Karpas-422 (cell line): ENCODE results near the gene ZCCHC17. TPM values are rescaled to one million over a fixed set of nuclear protein-coding genes. Genes with fewer than 3 reads are reported as not detected.

Source experiments
- DNase-seq: peaks from one replicate; pipeline ENCODE4 v3.0.0-alpha.2; 2015
- H2AFZ ChIP-seq: fragments of 200-600 bp; sonication (generic); 2 replicates; pipeline ENCODE4 v1.6.1; 2014; ENCODE audit warnings: antibody characterized with exemption, low read length, mixed read lengths
- H3K27ac ChIP-seq: fragments of 200-600 bp; sonication (generic); 2 replicates; pipeline ENCODE4 v1.5.1; 2014; ENCODE audit warnings: mild to moderate bottlenecking, low read length, moderate library complexity
- H3K27me3 ChIP-seq: fragments of 200-600 bp; sonication (generic); 2 replicates; pipeline ENCODE4 v1.6.1; 2014; ENCODE audit warnings: low read length, mixed read lengths
- H3K36me3 ChIP-seq: fragments of 200-600 bp; sonication (generic); 2 replicates; pipeline ENCODE4 v1.6.1; 2014; ENCODE audit warnings: low read length, mixed read lengths; ENCODE audit not compliant: insufficient read depth
- H3K4me1 ChIP-seq: fragments of 200-600 bp; sonication (generic); 2 replicates; pipeline ENCODE4 v1.6.1; 2014; ENCODE audit warnings: mild to moderate bottlenecking, low read length, mixed read lengths
- H3K4me2 ChIP-seq: fragments of 200-600 bp; sonication (generic); 2 replicates; pipeline ENCODE4 v1.6.1; 2014; ENCODE audit warnings: low read length, low read depth, mild to moderate bottlenecking; ENCODE audit not compliant: poor library complexity, severe bottlenecking
- H3K4me3 ChIP-seq: fragments of 200-600 bp; sonication (generic); 2 replicates; pipeline ENCODE4 v1.5.1; 2014; ENCODE audit warnings: mild to moderate bottlenecking, antibody characterized with exemption, low read length, mixed read lengths
- H3K79me2 ChIP-seq: fragments of 200-600 bp; sonication (generic); 2 replicates; pipeline ENCODE4 v1.6.1; 2014; ENCODE audit warnings: mild to moderate bottlenecking, low read length, mixed read lengths
- H3K9ac ChIP-seq: fragments of 200-600 bp; sonication (generic); 2 replicates; pipeline ENCODE4 v1.6.0; 2014; ENCODE audit warnings: low read length
- H3K9me2 ChIP-seq: fragments of 200-600 bp; sonication (generic), shearing (Covaris generic); replicated peaks from 2 replicates; pipeline ENCODE4 v1.6.0; 2014; ENCODE audit warnings: mild to moderate bottlenecking, low read length, moderate library complexity; ENCODE audit not compliant: insufficient read depth
- H3K9me3 ChIP-seq: fragments of 300-700, 200-600 bp; sonication (generic); 2 replicates; pipeline ENCODE4 v1.6.1; 2014; ENCODE audit warnings: low read length, mixed read lengths
- H4K20me1 ChIP-seq: fragments of 200-600 bp; sonication (generic); 2 replicates; pipeline ENCODE4 v1.6.1; 2014; ENCODE audit warnings: mild to moderate bottlenecking, antibody characterized with exemption, low read length, low read depth; ENCODE audit not compliant: insufficient read depth
- total RNA-seq: library from RNA; depleted of rRNA; stranded (reverse); fragments of >200 nt; shearing (Covaris generic); gene quantifications from 2 replicates; pipeline ENCODE4 v1.2.3, GENCODE V29; 2014; ENCODE audit warnings: low replicate concordance

Gene ZCCHC17
- total RNA-seq, 1 experiment from 2014 or later, result 18.5 TPM

- Histone ChIP-seq H3K79me2 (no peaks in the 10 kb centered on the region), H3K9me3 (no peaks in the 10 kb centered on the region), H3K9ac (no peak overlapping the region), H2AFZ (no peak overlapping the region), H3K4me1 (peaks cover 8% of the 10 kb centered on the region), H3K27me3 (no peaks in the 10 kb centered on the region), H4K20me1 (no peaks in the 10 kb centered on the region), H3K9me2 (no peaks in the 10 kb centered on the region), H3K27ac (no peak overlapping the region), H3K4me3 (no peak overlapping the region), H3K36me3 (no peaks in the 10 kb centered on the region), H3K4me2 (no peak overlapping the region)
- no peak for DNase-seq
These were observed 96.6 kb downstream of the ZCCHC17 start for GRCh38 chr1:31393463-31393862.

GRCh38 chr1:31394584-31395193 is 97.9 kb downstream of the ZCCHC17 start:
- H4K20me1 ChIP-seq, result no peaks in the 10 kb centered on the region
- peak overlapping the region; percentile 67 for H3K4me3 ChIP-seq
- DNase-seq, result peak; percentile 93
- no peaks in the 10 kb centered on the region for H3K9me3 ChIP-seq
- H3K9me2 ChIP-seq, result no peaks in the 10 kb centered on the region
- H3K79me2 ChIP-seq, result no peaks in the 10 kb centered on the region
- H3K9ac ChIP-seq, result peak overlapping the region; percentile 62
- peak overlapping the region; percentile 62 for H3K4me2 ChIP-seq
- no peaks in the 10 kb centered on the region for H3K27me3 ChIP-seq
- no peaks in the 10 kb centered on the region for H3K36me3 ChIP-seq
- H3K4me1 ChIP-seq, result peaks cover 8% of the 10 kb centered on the region
- peak overlapping the region; percentile 86 for H2AFZ ChIP-seq
- no peak overlapping the region for H3K27ac ChIP-seq

DNA sequence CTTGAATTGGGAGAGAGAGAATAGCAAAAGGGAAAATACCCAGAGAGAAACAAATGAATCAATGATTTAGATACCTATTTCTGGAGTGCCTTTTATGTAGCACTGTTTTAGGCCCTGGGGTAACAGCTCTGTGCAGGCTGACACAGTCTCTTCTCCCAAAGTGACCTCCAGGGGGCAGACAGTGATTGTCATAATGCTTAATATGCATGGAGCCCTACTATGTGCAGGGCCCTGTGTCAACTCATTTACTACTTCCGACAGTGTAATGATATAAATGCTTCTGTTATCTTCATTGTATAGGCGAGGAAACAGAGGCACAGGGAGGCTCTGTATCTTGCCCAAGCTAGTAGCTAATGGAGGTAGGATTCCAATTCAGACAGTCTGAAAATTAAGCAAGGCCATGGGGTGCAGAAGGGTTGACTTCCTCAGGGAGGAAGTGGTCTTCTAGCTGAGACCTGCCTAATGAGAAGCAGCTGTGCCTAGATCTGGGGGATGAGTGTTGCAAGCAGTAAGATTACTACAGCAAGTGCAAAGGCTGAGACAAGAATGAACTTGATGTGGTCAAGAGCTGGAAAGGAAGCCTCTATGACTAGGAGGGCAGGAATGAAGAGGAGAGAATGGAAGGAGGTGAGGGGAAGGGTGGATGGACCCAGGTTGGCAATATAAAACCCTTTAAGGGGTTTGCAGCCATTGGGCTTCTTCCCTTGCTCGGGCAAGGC is 100.0 kb downstream of the ZCCHC17 start:
- no peak overlapping the region for H3K4me2 ChIP-seq
- H4K20me1 ChIP-seq, result no peaks in the 10 kb centered on the region
- DNase-seq, result peak; percentile 53
- no peaks in the 10 kb centered on the region for H3K9me2 ChIP-seq
- H3K4me3 ChIP-seq, result no peak overlapping the region
- peaks cover 13% of the 10 kb centered on the region for H3K4me1 ChIP-seq
- no peak overlapping the region for H3K27ac ChIP-seq
- no peak overlapping the region for H3K9ac ChIP-seq
- H3K79me2 ChIP-seq, result no peaks in the 10 kb centered on the region
- H2AFZ ChIP-seq, result no peak overlapping the region
- H3K36me3 ChIP-seq, result no peaks in the 10 kb centered on the region
- no peaks in the 10 kb centered on the region for H3K9me3 ChIP-seq
- no peaks in the 10 kb centered on the region for H3K27me3 ChIP-seq

DNA sequence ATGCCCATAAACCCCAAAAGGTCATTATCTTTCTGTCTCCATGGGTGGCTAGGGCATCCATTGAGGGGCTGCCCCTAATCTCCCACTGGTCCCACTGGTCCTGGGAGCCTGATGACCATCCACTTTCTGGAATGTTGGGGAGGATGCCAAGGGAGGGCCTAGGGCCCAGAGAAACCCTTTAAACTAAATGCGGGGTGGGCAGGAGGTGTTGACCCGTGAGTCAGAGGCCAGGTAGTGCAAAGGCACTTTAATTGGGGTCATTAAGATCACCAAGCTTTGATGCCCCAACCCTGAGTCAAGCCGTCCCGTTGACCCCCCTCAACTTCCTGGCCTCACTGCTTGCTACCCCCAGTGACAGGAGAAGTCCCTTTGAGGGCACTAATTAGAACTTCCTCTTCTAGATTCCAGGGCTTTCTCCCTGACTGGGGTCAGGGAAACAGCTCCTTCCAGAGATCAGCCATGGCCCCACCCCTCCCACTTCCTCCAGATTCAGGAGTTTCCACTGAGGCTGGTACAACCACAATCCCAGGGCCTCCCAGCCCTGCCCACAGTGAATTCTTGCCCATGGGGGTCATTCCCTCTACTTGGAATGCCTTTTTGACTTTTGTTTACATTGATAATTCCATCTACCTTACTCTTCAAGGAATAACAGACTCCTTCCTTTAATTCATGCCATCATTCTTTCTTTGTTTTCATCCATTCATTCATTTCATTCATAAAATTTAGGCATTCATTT is 100.7 kb downstream of the ZCCHC17 start:
- H3K9ac ChIP-seq, result no peak overlapping the region
- no peak overlapping the region for H3K4me2 ChIP-seq

GRCh38 chr1:31398246-31398645 is 101.4 kb downstream of the ZCCHC17 start:
- no peak overlapping the region for H2AFZ ChIP-seq
- H3K4me2 ChIP-seq, result no peak overlapping the region

More for the DNA sequence above, 100.7 kb downstream of the ZCCHC17 start:
- Histone ChIP-seq H3K4me3 (no peak overlapping the region), H3K9me3 (no peaks in the 10 kb centered on the region), H2AFZ (no peak overlapping the region), H3K36me3 (no peaks in the 10 kb centered on the region), H4K20me1 (no peaks in the 10 kb centered on the region), H3K79me2 (no peaks in the 10 kb centered on the region), H3K27me3 (no peaks in the 10 kb centered on the region), H3K9me2 (no peaks in the 10 kb centered on the region), H3K4me1 (peaks cover 13% of the 10 kb centered on the region), H3K27ac (no peak overlapping the region)
- no peak for DNase-seq

GRCh38 chr1:31399976-31400375 is 103.1 kb downstream of the ZCCHC17 start:
- Histone ChIP-seq H4K20me1 (no peaks in the 10 kb centered on the region), H3K4me3 (no peak overlapping the region), H3K27ac (no peak overlapping the region), H3K4me1 (peaks cover 6% of the 10 kb centered on the region), H3K36me3 (no peaks in the 10 kb centered on the region), H2AFZ (peak overlapping the region; percentile 55; the same call in 1 of the 2 replicates), H3K9me2 (no peaks in the 10 kb centered on the region), H3K9ac (no peak overlapping the region), H3K79me2 (no peaks in the 10 kb centered on the region), H3K4me2 (no peak overlapping the region), H3K27me3 (no peaks in the 10 kb centered on the region), H3K9me3 (no peaks in the 10 kb centered on the region)
- no peak for DNase-seq

More at GRCh38 chr1:31398246-31398645, 101.4 kb downstream of the ZCCHC17 start:
- Histone ChIP-seq H3K27me3 (no peaks in the 10 kb centered on the region), H3K36me3 (no peaks in the 10 kb centered on the region), H3K9ac (no peak overlapping the region), H3K9me3 (no peaks in the 10 kb centered on the region), H3K9me2 (no peaks in the 10 kb centered on the region), H4K20me1 (no peaks in the 10 kb centered on the region), H3K4me1 (peaks cover 13% of the 10 kb centered on the region), H3K27ac (no peak overlapping the region), H3K79me2 (no peaks in the 10 kb centered on the region), H3K4me3 (no peak overlapping the region)
- no peak for DNase-seq

- H3K9me2 ChIP-seq, result no peaks in the 10 kb centered on the region
- H3K9me3 ChIP-seq, result no peaks in the 10 kb centered on the region
- no peaks in the 10 kb centered on the region for H4K20me1 ChIP-seq
- no peaks in the 10 kb centered on the region for H3K36me3 ChIP-seq
- no peaks in the 10 kb centered on the region for H3K79me2 ChIP-seq
- H3K4me3 ChIP-seq, result no peak overlapping the region
- H3K4me1 ChIP-seq, result peaks cover 6% of the 10 kb centered on the region
- no peaks in the 10 kb centered on the region for H3K27me3 ChIP-seq
- H2AFZ ChIP-seq, result peak overlapping the region; percentile 55; the same call in 1 of the 2 replicates
- no peak overlapping the region for H3K9ac ChIP-seq
- no peak overlapping the region for H3K4me2 ChIP-seq
- no peak for DNase-seq
- no peak overlapping the region for H3K27ac ChIP-seq
These were observed 103.6 kb downstream of the ZCCHC17 start for GRCh38 chr1:31400393-31400792.

DNA sequence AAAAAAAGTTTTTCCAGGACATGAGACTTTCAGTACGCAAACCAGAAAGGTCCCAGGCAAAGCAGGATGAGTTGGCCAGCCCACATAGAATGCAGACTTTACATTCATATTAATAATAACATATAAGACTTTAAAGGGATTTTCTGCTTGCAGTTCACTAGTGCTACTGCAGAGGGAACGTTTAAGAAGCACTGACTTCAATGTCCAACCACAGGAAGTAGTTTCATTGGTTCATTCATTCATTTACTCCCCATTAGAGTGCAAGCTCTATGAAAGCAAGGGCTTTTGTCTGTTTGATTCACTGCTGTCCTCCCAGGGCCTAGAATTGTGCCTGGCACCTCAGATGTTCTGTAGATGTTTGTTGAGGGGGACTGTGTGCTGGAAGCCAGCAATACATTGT is 104.4 kb downstream of the ZCCHC17 start:
- H4K20me1 ChIP-seq, result no peaks in the 10 kb centered on the region
- peaks cover 6% of the 10 kb centered on the region for H3K4me1 ChIP-seq
- no peak overlapping the region for H3K9ac ChIP-seq
- no peaks in the 10 kb centered on the region for H3K79me2 ChIP-seq
- H3K9me3 ChIP-seq, result no peaks in the 10 kb centered on the region
- no peak overlapping the region for H3K4me3 ChIP-seq
- no peak overlapping the region for H3K27ac ChIP-seq
- H3K36me3 ChIP-seq, result no peaks in the 10 kb centered on the region
- no peaks in the 10 kb centered on the region for H3K9me2 ChIP-seq
- H2AFZ ChIP-seq, result no peak overlapping the region
- no peaks in the 10 kb centered on the region for H3K27me3 ChIP-seq
- DNase-seq, result no peak
- H3K4me2 ChIP-seq, result no peak overlapping the region
